ENCODE results near the gene CCL2.

The CCL2 gene

GRCh38 chr17:34242587-34243363, 12.3 kb upstream of the CCL2 start:
- DNase-seq = no peak

DNA sequence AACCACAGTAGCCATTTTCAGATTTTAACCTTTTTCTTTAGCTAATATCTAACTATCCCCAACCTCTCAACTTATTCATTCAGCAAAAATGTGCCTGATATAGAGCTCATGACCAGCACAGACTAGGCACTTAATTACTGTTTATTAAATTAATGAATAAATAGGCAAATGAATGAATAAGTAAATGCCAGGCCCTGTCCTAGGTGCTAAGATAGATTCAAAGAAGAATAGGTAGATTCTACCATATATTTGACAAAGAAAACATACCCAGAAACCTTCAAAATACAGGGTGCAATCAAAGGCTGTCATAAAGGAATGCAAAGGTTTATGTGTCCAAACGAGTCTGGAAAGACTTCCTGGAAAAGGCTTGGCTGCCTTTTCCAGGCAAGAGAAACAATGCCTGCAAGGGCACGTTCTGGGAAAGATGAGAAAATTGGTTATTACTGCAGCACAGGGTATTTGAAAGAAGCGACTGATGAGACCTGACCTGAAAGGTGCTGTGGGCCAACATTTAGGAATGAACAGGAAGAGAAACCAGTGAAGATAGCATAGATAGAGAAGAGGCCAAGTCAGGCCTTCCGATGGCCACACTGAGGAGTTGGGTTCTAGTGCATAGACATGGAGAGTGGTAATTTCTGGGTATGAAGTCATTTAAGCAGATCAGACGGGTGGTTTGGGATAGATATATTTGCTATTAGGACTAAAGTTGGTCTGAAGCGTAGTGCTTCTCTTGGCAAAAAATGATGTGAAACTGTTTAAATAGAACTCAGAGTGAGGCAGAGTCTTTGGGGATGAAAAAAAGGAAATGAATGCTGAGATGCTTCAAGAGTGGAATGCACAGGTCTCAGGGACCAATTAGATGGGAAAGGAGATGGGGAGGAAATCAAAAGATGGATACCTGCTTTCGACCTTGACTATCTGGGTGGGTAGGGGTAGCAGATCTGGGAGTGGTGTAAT, 11.4 kb upstream of the CCL2 start:
- DNase-seq = no peak

GRCh38 chr17:34245351-34245905, 9.7 kb upstream of the CCL2 start:
- no peak for DNase-seq

DNA sequence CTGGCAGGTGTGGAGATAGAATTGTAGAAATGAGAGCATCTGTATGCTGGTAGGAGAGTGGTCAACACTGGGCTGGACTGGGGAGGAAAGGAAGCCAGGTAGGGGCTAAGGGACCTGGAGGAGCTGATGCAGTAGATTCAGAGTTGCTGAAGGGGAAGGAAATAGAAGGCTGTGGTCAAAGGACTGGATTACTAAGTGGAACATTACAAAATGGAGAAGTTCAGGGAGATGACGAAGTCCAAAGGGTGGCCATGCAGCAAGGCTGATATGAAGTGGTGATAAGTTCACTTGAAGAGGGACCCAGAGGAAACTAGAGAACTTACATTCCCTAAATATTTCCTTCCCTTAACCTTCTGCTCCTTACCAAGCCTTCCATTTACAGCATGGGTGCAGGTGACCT, 8.6 kb upstream of the CCL2 start:
- DNase-seq = no peak

DNA sequence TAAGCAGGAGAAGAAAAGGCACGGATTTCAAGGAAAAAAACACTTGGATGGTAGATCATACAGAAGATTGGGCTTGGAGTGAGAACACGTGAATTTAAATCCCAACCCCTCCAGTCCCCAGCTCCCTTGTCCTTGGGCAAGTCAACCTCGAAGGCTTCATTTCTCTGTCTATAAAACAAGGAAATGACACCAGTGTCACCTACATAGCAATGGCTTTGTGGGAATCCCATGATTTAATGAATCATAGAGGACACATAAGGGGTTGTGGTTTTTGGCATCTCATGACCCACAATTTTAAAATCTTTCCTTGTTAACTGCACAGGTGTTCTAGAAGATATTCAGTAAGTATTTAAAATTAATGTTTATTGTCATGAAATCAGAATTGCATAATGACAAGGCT, 8.2 kb upstream of the CCL2 start:
- DNase-seq = no peak

DNA sequence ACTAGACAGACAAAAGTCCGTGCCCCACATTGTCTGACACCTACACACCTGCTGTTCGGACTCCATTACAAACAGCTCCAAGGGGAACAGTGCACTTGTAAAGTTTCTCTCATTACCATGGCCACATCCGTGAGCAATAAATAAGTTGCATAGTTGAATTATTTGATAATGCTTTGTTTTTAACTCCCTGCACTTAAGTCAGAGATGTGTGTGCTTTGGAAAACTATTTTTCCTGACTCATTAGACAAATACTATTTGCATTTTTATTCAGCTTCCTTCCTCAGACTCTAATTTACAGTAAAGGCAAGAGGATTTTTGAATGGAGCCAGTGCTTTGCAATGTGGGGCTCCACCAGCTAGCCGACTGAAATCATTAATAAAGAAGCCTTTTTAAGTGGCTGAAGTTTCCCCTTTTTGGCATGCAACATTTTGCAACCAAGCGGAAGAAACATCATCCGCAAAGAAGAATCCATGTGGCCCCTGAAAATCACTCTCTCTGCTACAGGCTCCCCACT, 6.5 kb upstream of the CCL2 start:
- DNase-seq = no peak

- no peak for DNase-seq
These were observed 6.0 kb upstream of the CCL2 start for GRCh38 chr17:34249061-34249460.

GRCh38 chr17:34249478-34249877, 5.6 kb upstream of the CCL2 start:
- no peak for DNase-seq

DNA sequence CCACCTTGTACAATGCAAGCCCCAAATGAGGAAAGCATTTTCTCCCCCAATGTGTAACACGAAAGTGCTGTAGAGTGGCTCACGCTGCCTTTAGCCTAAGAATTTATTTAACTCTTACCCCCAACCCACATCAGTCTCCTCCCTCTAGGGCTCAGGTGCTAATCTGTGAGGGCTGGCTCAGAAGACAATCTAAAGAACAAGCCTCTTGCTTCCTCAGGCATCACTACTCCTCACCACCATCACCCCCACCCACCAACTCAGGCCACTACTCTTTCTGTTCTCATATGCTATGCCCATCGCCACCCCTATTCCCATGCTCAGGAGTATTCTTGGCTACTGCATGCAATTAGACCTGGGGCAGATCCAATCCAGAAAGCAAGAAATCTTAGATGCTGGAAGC, 3.9 kb upstream of the CCL2 start:
- DNase-seq = no peak

- no peak for DNase-seq
These were observed 3.0 kb upstream of the CCL2 start for GRCh38 chr17:34252095-34252443.

DNA sequence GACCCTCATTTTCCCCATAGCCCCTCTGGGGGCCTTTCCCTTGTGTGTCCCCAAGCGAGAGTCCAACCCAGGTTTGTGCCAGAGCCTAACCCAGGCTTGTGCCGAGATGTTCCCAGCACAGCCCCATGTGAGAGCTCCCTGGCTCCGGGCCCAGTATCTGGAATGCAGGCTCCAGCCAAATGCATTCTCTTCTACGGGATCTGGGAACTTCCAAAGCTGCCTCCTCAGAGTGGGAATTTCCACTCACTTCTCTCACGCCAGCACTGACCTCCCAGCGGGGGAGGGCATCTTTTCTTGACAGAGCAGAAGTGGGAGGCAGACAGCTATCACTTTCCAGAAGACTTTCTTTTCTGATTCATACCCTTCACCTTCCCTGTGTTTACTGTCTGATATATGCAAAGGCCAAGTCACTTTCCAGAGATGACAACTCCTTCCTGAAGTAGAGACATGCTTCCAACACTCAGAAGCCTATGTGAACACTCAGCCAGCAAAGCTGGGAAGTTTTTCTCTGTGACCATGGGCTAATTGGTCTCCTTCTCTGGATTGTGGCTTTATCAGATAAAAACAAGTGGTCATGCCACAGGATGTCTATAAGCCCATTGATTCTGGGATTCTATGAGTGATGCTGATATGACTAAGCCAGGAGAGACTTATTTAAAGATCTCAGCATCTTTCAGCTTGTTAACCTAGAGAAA, 2.5 kb upstream of the CCL2 start:
- no peak for DNase-seq

DNA sequence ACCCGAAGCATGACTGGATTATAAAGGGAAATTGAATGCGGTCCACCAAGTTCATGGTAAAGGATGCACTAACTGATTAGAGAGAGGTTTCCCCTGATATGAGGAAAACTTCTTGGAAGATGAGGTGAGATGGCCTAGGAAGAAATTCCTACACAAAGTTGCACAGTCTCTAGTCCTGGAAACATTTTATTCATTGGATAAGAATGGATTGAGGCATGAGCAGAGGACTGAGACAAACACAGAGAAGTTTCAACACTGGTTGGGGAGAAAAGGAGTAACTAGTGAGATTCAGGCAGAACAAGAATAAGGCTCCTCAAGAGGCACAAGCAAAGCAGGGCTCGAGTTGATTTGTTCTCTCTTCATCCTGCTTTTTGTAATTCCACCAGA, 2.0 kb upstream of the CCL2 start:
- no peak for DNase-seq

- no peak for DNase-seq
These were observed 939 bp upstream of the CCL2 start for GRCh38 chr17:34254146-34254545.

DNA sequence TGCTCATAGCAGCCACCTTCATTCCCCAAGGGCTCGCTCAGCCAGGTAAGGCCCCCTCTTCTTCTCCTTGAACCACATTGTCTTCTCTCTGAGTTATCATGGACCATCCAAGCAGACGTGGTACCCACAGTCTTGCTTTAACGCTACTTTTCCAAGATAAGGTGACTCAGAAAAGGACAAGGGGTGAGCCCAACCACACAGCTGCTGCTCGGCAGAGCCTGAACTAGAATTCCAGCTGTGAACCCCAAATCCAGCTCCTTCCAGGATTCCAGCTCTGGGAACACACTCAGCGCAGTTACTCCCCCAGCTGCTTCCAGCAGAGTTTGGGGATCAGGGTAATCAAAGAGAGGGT, 272 bp downstream of the CCL2 start:
- no peak for DNase-seq

GRCh38 chr17:34255841-34256240, 756 bp downstream of the CCL2 start:
- DNase-seq = no peak

GRCh38 chr17:34257299-34257985, 2.4 kb downstream of the CCL2 start:
- no peak for DNase-seq

DNA sequence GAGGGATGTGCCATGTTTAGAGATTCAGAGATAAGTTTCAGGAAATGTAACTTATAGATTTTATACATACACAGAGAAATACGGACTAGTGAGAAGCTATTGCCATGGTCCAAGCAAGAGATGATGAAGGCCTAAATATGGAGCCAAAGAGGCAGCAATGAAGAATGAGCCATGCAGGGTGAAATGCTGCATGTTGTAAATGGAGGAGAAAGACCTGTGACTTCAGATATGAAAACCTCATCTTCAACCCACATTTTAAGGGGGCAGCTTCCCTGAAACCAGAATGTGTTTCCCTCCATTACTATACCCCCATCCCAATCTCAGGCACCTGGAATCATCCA, 2.9 kb downstream of the CCL2 start:
- no peak for DNase-seq

DNA sequence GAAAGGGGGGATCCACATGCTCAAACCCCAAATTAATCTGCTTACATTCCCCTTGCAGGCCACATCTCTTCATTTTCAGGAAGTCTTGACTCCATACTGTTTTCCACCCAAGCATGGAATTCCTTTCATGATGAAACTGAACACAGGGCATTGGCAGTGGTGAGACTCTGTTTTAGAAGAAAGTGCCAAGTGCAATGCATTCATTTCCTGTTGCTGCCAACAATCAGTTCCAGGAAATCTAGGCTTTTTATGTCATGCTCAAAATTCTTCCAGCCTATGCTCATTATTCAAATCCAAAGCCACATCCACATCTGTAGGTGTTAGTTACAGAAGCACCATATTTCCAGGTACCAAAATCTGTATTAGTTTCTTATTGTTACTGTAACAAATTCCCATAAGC, 4.1 kb downstream of the CCL2 start:
- DNase-seq = no peak

DNA sequence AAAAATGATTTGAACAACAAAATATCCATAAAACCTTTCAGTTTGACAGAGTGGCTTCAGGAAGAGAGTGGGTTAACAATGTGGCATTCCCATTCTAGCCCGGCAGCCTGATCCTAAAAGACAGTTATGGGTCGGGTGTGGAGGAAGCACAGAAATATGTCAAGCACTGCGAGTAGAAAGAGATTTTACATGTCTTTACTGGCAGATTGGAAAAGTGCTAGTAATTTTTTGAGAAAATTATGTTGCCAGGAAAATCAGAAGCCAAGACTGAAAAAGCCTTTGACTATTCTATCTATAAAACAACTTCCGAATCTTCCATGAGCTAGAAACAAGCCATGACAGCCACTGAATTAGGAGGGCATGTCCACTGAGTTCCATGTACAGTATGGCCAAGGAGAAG, 5.8 kb downstream of the CCL2 start:
- no peak for DNase-seq

DNA sequence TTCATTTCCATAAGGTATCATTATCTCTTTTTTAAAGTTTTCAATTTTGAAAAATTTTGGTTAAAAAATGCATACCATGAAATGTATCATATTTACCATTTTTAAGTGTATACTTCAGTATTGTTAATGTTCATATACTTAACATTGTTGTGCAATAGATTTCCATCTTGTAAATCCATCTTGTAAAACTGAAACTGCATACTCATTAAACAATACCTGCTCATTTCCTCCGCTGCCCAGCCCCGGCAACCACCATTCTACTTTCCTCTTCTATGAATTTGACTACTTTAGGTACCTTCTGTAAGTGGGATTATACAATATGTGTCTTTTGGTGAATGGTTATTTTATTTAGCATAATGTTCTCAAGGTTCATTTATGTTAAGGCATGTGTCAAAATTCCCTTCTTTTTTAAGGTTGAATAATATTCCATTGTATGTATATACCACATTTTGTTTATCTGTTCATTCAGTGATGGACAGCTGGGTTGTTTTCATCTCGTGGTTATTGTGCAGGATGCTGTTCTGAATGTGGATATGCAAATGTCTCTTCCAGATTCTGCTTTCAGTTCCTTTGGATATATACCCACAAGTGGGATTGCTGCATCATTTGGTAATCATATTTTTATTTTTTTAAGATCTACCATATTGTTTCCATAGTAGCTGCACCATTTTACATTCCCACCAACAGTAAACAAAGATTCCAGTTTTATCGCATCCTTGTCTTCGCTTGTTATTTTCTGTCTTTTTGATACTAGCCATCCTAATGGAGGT, 6.7 kb downstream of the CCL2 start:
- no peak for DNase-seq

- no peak for DNase-seq
These were observed 10.6 kb downstream of the CCL2 start for GRCh38 chr17:34265711-34266110.

DNA sequence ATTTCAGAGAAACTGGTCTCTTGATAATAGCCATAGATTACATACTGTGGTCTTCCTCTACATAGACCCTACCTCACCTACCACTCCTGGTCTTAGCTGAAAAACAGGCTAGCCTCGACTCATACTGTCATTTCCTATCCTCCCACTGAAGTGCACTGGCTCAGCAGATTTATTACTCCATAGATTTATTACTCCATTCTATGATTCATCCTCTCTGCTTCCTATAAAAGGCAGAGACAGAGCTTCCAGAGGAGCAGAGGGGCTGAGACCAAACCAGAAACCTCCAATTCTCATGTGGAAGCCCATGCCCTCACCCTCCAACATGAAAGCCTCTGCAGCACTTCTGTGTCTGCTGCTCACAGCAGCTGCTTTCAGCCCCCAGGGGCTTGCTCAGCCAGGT, 14.9 kb downstream of the CCL2 start, which contains the start of gene CCL7:
Gene CCL7 (plus strand): TSS at position 253 of the 400 bp plus-strand sequence. CDS start 70 bp downstream, at position 323.
- DNase-seq = no peak
